HT1080 (cell line): Measurements from ENCODE around the gene ABCA7. TPM values are rescaled to one million over a fixed set of nuclear protein-coding genes. Genes with fewer than 3 reads are reported as not detected.
A peak's percentile ranks its signal among the peaks of the same experiment; 100 is the strongest.

Source experiments
- DNase-seq: peaks from one replicate; pipeline ENCODE4 v3.0.0-alpha.2; 2015; ENCODE audit warnings: low read depth
- total RNA-seq: library from RNA; depleted of rRNA; stranded (reverse); fragments of >200 nt; shearing (Covaris generic); gene quantifications from 2 replicates; pipeline ENCODE4 v1.2.3, GENCODE V29; 2014

Gene ABCA7
- total RNA-seq, 1 experiment from 2014 or later: 3.0 TPM

GRCh38 chr19:1086613-1087012, 46.7 kb downstream of the ABCA7 start:
- no peak for DNase-seq

- DNase-seq: no peak
Measured at GRCh38 chr19:1087813-1088415, 48.0 kb downstream of the ABCA7 start.

- no peak for DNase-seq
Measured at GRCh38 chr19:1088416-1089010, 48.6 kb downstream of the ABCA7 start.

GRCh38 chr19:1089126-1089771, 49.3 kb downstream of the ABCA7 start:
- DNase-seq: no peak

GRCh38 chr19:1089891-1090290, 50.0 kb downstream of the ABCA7 start:
- DNase-seq: no peak

GRCh38 chr19:1090731-1091543, 51.0 kb downstream of the ABCA7 start:
- DNase-seq: no peak

- DNase-seq: no peak
Measured at GRCh38 chr19:1091544-1092175, 51.8 kb downstream of the ABCA7 start.

- DNase-seq: no peak
Measured at GRCh38 chr19:1093330-1093729, 53.4 kb downstream of the ABCA7 start.

- DNase-seq: no peak
Measured at GRCh38 chr19:1093811-1094553, 54.1 kb downstream of the ABCA7 start.

GRCh38 chr19:1094655-1094977, 54.7 kb downstream of the ABCA7 start:
- no peak for DNase-seq

GRCh38 chr19:1094978-1095701, 55.2 kb downstream of the ABCA7 start, which contains the start of gene POLR2E:
Gene POLR2E (minus strand): TSS chr19:1095375. CDS start chr19:1095315, 60 bp downstream.
- DNase-seq: peak; percentile 93

- DNase-seq: no peak
Measured at GRCh38 chr19:1097810-1098176, 57.9 kb downstream of the ABCA7 start.

GRCh38 chr19:1098177-1099051, 58.5 kb downstream of the ABCA7 start:
- no peak for DNase-seq

GRCh38 chr19:1101337-1101698, 61.4 kb downstream of the ABCA7 start:
- no peak for DNase-seq

- DNase-seq: peak; percentile 98
Measured at GRCh38 chr19:1102407-1103131, 62.7 kb downstream of the ABCA7 start.

- DNase-seq: peak; percentile 44
Measured at GRCh38 chr19:1103132-1103707, 63.3 kb downstream of the ABCA7 start.

GRCh38 chr19:1103708-1104310, 63.9 kb downstream of the ABCA7 start, which contains the start of gene GPX4:
Gene GPX4 (plus strand): TSS chr19:1103994. CDS start chr19:1104044, 50 bp downstream.
- peak; percentile 98 for DNase-seq
